Inflammatory macrophage (primary cell): ENCODE results near the gene TAL1.

Experiments used
- DNase-seq, 2 donors: peaks; one replicate each; pipeline ENCODE4 v3.0.0-alpha.2; 2020 to 2022

Gene TAL1

GRCh38 chr1:47186267-47187185 is 45.5 kb downstream of the TAL1 start:
- no peak for DNase-seq

DNA sequence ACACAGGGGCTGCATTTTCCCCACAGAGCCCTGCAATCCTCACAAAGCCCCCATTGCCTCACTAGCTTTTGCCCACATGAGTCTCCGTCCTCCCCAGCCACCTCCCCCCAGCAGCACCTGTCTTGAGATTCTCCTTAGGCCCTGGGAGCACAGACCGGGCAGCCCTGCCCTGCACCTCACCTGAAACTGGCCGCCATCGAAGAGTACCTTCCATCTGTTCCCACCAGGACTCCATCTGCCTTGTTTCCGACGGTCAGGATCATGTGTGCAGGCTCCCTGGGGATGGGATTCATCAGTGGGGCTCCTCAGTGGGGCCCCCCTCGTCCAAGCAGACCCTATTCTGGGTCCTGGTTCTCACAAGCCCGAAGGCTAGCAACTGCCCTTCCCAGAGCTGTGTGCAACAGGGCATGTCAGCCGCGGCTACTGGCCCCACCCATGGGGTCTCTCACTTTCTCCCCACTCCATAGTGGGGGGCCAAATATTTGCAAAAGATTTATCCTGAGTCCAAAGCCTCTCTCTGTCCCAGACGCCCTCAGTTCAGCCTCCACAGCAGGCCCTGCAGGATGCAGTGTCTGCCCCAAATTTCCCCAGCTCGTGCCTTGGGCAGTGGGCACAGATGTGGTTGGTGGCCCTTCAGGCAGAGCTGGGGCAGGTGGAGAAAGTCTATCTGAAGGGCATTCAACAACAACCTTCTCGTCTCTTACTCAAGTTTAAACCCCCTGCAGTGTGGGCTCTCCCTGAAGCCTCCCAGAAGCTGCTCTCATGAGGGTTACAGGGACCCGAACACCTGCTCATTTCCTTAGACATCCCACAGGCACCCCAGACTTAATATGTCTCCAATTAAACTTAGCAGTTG is 47.0 kb downstream of the TAL1 start:
- no peak for DNase-seq

GRCh38 chr1:47184090-47184821 is 47.8 kb downstream of the TAL1 start:
- no peak for DNase-seq

DNA sequence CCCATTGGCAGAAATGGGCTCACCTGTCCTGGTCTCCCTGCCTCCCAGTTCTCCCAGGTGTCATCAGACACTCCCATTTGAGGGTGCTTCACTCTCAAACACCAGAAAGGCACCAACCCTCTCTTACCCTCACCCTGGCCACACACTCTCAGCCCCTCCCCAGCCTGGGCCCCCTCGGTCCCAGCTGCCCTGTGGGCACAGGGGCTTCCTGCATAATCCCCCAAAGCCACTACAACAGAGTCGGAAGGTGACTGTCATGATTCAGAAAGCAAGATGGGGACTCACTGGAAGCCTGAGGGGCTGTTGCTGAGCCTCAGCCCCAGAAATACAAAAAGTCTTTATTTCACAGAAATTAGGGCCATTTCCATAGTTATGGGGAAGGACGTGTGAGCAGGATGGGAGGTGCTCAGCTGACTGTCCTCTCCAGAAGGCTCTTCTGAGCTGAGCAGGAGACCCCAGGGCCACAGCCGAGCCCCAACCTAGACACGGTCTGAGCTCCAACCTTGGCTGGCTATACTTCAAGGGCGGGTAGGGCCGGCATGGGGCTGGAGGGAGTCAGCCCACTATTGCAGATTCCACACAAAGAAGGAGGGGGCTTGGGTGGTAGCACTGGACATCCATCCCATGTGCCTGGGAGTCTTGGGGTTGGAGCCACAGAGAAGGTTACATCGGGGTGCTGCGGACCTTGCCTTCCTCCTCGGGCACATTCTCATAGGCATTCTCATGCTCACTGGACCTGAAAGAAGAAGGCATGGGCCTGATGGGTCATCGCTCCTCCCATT is 48.5 kb downstream of the TAL1 start:
- no peak for DNase-seq

DNA sequence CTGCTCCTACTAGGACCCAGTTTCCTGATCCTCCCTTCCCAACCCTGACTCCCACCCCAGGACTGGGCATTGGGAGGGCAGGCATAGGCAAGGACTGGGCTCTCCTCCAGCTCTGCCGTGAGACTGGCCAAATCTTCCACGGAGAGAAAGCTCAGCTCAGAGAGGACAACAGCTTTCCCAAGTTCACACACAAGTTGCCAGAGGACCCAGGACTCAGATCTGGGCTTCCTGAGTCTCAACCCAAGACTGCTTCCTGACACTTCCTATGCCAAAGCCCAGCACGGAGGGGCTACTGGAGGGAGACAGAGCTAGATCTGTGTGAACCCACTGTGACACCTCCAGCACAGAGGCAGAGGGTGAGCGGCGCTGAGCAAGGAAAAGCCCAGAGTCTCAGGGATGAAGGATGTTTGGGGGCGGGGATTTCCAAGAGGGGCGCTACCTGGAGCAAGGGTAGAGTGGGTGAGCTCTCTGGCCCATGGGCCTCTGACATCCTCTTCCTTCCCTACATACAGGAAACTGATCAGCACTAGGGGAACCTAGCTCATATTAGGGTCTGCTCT is 49.3 kb downstream of the TAL1 start:
- no peak for DNase-seq

DNA sequence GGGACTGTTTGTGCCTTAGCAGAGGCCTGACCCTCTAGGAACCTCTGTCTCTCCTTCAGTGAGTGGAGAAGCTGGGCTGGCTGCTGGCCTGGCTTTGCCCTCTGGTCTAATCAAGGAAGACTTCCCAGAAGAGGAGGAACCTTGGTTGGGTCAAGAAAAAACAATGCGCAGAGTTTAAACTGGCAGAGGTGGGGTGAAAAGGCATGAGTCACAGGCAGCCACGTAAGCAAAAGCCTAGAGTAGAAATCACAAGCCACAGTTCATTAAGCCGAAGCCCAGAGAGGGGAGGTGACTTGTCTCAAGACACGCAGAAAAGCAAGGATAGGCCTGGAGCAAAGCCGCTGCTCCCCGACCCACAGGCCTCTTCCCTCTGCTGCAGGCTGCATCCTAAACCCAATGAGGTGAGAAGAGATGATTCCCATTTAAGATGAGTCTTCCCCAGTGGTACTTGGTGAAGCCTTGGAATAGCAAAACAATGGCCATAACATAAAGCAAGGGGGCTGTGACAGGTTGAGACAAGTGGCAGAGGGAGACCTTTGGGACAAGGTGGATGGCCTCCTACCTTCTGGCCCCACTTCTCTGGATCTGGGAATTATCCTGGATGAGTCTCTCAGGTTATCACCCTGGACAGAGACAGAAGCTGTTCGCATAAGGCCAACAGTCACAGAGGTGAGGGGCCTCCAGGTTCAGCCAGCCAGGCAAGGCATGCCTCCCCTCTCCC is 49.9 kb downstream of the TAL1 start:
- no peak for DNase-seq

DNA sequence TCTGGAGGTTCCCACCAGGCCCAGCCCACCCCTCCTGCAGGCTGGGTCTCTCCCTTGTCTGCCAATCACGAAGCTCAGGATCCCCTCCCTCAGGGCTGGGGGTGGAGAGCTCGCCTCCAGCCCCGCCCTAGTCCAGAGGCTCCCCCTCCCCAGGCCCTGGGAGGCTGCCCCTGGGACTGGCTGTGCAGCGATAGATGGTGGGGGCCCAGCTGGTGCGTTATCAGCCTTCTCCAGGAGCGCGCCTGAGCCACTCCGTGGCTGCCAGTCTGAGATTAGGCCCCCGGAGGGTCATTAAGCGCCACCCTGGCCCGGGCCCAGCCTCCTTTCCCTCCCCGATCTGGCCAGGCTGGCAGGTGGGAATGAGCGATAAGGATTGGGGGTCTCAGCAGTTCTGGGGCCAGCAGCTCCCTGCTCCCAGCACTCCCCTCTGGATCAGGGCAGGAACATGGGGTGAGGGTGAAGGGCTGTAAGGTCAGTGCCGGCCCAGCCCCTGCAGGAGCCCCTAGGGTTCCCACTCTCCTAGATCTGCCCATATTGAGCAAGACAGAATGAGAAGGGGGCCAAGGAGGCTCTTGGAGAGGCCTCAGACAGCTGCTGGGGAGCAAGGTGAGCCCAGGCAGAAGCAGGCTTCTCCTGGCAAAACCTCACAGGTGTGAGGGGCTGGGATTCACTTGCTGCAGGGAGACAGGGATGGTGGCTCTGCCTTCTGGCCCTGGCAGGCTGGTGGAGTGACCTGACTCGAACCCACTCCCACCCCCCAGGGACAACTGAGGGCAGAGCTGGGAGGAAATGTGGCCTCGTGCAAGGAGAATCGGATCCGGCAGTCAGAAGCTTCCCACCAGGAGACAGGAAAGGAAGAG is 50.7 kb downstream of the TAL1 start:
- no peak for DNase-seq

- DNase-seq: no peak
Observed at GRCh38 chr1:47180603-47181094, 51.4 kb downstream of the TAL1 start.

GRCh38 chr1:47179988-47180563 is 51.9 kb downstream of the TAL1 start:
- no peak for DNase-seq

- peak; percentile 91 to 92 for DNase-seq
Observed at GRCh38 chr1:47179017-47179987, 52.7 kb downstream of the TAL1 start.

DNA sequence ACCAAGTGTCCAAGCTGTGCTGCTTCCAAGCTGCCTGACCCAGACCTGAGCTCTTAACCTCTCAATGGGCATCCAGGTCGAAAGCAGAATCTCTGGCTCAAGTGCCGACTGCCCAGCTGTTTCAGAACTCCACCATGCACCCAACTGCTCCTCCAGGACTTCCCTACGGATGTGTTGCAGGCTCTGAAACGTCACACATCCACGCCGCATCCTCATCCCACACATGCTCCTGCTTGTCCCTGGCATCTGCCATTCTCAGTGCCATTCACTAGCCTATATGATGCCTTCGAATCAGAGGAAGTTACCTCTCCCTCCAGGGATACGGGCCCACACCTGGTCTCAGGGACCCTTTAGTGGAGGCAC is 53.4 kb downstream of the TAL1 start:
- DNase-seq: no peak

DNA sequence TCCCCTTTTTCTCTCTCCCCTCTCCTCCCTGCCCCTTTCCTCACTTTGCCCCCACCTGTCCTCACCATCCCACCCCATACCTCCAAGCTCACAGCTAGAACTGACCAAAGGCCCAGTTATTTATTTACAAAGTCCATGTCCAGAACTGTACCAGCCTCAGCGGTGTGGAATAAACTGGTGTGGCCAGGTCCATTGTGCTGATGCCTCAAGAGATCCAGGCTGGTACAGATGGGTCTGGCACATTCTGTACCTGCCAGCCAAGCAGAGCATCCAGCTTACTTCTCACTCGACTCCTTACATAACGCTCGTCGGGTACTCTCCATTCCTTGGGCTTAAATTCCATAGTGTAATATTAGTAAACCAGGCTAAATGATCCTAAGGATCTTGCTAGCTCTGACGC is 54.0 kb downstream of the TAL1 start:
- DNase-seq: no peak

DNA sequence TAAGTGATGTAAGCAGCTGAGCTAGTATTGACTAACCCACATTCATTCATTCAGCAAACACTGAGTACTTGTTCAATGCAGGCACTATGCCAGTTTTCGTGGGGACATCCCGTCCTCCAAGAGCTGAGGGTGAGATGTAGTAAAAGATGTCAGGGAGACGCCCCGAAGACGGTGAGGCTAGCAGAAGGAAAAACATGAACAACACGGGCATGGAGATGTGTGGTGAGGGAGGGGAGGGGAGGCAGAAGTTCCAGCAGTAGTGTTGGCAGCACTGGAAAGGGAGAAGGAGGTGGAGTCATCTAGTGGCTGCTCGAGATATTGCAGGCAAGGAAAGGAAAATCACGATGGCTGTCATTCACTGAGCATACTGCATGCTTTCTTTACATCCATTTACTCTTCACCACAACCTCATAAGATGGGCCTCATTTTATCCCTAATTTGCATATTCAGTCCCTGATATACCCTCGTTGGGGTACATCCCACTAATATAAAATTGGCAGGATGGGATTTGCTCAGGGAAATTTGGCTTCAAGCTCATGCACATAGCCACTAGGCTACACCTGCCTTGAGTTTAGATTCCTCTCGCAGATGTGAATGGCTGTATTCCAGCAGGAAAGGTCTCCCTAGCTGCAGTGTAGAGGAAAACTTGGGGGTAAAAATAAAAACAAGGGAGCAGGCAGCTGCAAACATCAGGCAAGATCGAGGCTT is 56.6 kb downstream of the TAL1 start:
- peak; percentile 53 to 58 for DNase-seq

DNA sequence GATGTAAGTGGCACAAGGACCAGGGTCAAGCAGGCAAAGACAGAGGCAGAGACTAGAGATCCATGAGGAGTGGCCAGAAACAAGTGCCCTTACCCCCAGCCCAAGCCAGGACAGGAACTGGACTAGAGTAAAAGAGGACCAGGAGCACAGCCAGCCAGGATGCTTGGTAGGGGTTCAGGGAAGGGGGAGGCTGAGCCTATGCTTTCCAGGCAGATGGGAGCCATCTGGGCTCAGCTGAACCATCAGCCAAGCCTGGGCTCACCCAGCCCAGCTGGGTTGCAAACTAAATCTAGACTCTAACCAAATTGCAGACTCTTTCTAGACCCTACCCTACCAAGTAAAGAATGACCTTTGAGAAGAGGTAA is 57.4 kb downstream of the TAL1 start:
- DNase-seq: no peak

DNA sequence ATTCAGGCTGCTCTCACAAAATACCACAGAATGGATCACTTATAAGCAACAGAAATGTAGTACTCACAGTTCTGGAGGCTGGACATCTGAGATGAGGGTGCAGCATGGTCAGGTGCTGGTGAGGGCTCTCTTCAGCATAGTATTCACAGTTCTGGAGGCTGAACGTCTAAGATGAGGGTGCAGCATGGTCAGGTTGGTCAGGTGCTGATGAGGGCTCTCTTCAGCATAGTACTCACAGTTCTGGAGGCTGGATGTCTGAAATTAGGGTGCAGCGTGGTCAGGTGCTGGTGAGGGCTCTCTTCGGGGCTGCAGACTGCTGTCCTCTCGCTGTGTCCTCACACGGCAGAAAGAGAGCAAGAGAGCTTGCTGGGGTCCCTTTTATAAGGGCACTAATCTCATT is 59.2 kb downstream of the TAL1 start:
- no peak for DNase-seq
